Transverse colon (tissue), 4 donors: ENCODE measurements around the gene FIBCD1. TPM values are rescaled to one million over a fixed set of nuclear protein-coding genes. Genes with fewer than 3 reads are reported as not detected.

Experiments used
- DNase-seq: peaks from one replicate; pipeline ENCODE4 v3.0.0-alpha.2; 2019
- H3K27ac ChIP-seq, 4 donors: fragments of 200-600 bp; sonication (generic); 2 replicates each; pipeline ENCODE4 v1.5.1; 2016 to 2018; ENCODE audit warnings: inconsistent platforms in 4 of 4
- H3K27me3 ChIP-seq: fragments of 200-600 bp; sonication (generic); 2 replicates; pipeline ENCODE4 v1.5.1; 2017; ENCODE audit warnings: inconsistent platforms
- H3K36me3 ChIP-seq, 4 donors: fragments of 200-600 bp; sonication (generic); 2 replicates each; pipeline ENCODE4 v1.5.1; 2017 to 2019; ENCODE audit warnings: inconsistent platforms in 4 of 4
- H3K4me1 ChIP-seq, 4 donors: fragments of 200-600 bp; sonication (generic); 2 replicates each; pipeline ENCODE4 v1.5.1; 2017 to 2020; ENCODE audit warnings: inconsistent platforms in 4 of 4
- H3K4me3 ChIP-seq, 4 donors: fragments of 200-600 bp; sonication (generic); 1 replicate in 1 of 4; 2 replicates in 3 of 4; pipeline versions ENCODE4 v1.5.1 to v1.6.1; 2017 to 2019; ENCODE audit warnings: inconsistent platforms in 4 of 4
- H3K9me3 ChIP-seq, 2 donors: fragments of 200-600 bp; sonication (generic); 2 replicates each; pipeline ENCODE4 v1.5.1; 2017 to 2019; ENCODE audit warnings: inconsistent platforms in 2 of 2
- EP300 ChIP-seq: sonication (generic); formaldehyde crosslinking; IDR thresholded peaks from one replicate; pipeline ENCODE4 v1.6.1; 2017; ENCODE audit warnings: antibody characterized with exemption, low read depth
- POLR2A ChIP-seq: fragments of 450-650 bp; IDR thresholded peaks from one replicate; pipeline ENCODE4 v1.6.1; 2016; ENCODE audit warnings: antibody characterized with exemption, mild to moderate bottlenecking, moderate library complexity
- POLR2AphosphoS5 ChIP-seq, 3 donors: sonication (generic); formaldehyde crosslinking; IDR thresholded peaks; one replicate each; pipeline ENCODE4 v1.6.1; 2016; ENCODE audit warnings: antibody characterized with exemption in 3 of 3
- WGBS, 2 donors: methylation state at CpG; one replicate each; pipeline ENCODE4 v1.1.5; 2018; ENCODE audit warnings: low coverage in 1 of 2; 5-methylcytosine and 5-hydroxymethylcytosine counted together
- in situ Hi-C, 4 donors: fragments of 200-750 bp; cut with MboI; loops; one replicate each; pipeline versions ENCODE4 v1.15.0 to v1.15.1; 2017; ENCODE audit warnings: low sequenced_read_pairs in 3 of 4, low pct_ligation_motif_present in 1 of 4, low pct_unique_long_range_greater_than_20kb in 1 of 4
- intact Hi-C: fragments of 100-400 bp; cut with DNase I; formaldehyde crosslinking; loops from one replicate; pipeline ENCODE4 v1.15.1; 2023; ENCODE audit warnings: low total_unique reads
- total RNA-seq, 4 donors: library from RNA; depleted of rRNA; stranded (reverse); fragments of >200 nt; gene quantifications; one replicate each; pipeline ENCODE4 v1.1.0, GENCODE V29; 2016
- TF ChIP-seq, protein P1 (sequence below), 5 experiments: fragments of 200-600 bp in 3 of 5; fragments of 450-650 bp in 2 of 5; sonication (generic) in 3 of 5; IDR thresholded peaks; 1 replicate in 2 of 5; 2 replicates in 3 of 5; pipeline ENCODE4 v1.5.1; 2016 to 2017; ENCODE audit warnings: antibody characterized with exemption in 5 of 5, inconsistent platforms in 3 of 5, mild to moderate bottlenecking in 2 of 5, moderate library complexity in 1 of 5

Gene FIBCD1
- total RNA-seq, 4 donors from 2014 or later = 1.6 to 54.7 (median 3.3) TPM; not detected in 1

DNA sequence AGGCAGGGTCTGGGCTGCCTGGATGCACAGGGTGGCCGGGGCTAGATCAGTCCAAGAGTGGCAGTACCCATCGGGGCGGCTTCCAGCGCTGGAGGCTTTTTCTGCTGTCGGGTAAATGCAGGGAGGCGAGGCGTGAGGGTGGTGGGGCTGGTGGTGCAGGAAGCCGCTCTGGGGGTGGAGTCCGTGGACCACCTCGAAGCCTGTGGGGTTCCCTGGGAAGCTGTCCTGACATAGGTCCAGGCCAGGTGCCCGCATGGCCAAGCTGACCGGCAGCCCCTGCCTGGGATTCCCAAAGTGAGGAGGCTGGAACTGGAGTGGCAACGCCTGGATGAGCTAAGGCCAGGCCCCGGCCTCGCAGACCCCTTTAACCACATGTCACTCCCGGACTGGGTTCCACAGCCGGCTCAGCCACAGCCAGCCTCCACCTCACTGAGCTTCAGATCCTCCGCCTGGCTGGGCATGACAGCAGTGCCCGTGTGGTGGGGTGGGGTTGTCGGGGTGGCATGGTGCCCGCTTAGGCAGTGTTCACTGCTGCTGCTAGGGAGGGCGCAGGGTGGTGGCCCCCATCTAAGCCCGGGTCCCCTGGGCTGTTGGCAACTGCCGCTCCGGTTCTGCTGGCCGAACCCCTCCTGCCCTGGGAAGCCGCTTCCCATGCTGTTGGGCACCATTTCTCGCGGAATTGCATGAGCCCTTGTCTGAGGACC is 41.0 kb downstream of the FIBCD1 start:
- Histone ChIP-seq H3K4me3 (no peak overlapping the region), H3K27me3 (peaks cover 33% of the 10 kb centered on the region), H3K9me3 (no peaks in the 10 kb centered on the region), H3K27ac (peak overlapping the region in 2 of 4 donors; percentile 6 to 28), H3K36me3 (no peaks in the 10 kb centered on the region), H3K4me1 (peaks cover 10 to 19% (median 13%) of the 10 kb centered on the region in 4 donors)
- intact Hi-C loops = no loop called here
- in situ Hi-C loops = no loop called here
- 62% methylated on average over 13 of the region's 29 CpGs; no CpG with 5 or more reads in 1 of the 2 donors for WGBS, 2 donors
- peak in 1 of 3 donors; percentile 4 for TF ChIP-seq POLR2AphosphoS5 (IDR thresholded peaks at IDR 0.05)
- TF ChIP-seq EP300 = no peak
- peak; percentile 28 for DNase-seq

DNA sequence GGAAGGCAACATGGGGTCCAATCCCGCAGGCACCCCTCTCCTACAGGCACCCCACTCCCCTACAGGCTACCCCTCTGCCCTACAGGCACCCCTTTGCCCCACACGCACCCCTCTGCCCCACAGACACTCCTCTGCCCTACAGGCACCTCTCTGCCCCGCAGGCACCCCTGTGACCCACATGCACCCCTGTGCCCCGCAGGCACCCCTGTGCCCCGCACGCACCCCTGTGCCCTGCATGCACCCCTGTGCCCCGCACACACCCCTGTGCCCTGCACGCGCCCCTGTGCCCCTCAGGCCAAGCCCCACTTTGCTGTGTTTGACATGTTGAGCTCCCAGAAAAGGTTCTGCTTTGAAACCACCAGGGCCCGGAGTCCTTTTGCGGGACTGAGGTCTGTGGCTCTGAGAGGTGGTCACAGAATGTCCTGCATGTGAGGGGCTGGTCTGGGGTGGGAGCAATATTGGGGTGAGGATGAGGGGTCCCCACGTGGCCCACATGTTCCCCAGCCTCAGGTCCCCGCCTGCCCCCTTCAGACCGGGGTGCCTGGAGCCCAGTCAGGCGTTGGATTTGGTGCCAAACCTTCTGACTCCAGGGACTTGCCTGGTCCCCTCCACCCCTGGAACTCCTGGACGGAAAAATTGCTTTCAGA is 41.8 kb downstream of the FIBCD1 start:
- TF ChIP-seq POLR2A (no peak), EP300 (no peak), POLR2AphosphoS5 (IDR thresholded peaks at IDR 0.05) (no peak)
- TF ChIP-seq, protein P1, sequence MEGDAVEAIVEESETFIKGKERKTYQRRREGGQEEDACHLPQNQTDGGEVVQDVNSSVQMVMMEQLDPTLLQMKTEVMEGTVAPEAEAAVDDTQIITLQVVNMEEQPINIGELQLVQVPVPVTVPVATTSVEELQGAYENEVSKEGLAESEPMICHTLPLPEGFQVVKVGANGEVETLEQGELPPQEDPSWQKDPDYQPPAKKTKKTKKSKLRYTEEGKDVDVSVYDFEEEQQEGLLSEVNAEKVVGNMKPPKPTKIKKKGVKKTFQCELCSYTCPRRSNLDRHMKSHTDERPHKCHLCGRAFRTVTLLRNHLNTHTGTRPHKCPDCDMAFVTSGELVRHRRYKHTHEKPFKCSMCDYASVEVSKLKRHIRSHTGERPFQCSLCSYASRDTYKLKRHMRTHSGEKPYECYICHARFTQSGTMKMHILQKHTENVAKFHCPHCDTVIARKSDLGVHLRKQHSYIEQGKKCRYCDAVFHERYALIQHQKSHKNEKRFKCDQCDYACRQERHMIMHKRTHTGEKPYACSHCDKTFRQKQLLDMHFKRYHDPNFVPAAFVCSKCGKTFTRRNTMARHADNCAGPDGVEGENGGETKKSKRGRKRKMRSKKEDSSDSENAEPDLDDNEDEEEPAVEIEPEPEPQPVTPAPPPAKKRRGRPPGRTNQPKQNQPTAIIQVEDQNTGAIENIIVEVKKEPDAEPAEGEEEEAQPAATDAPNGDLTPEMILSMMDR (IDR thresholded peaks at IDR 0.05) = no peak

DNA sequence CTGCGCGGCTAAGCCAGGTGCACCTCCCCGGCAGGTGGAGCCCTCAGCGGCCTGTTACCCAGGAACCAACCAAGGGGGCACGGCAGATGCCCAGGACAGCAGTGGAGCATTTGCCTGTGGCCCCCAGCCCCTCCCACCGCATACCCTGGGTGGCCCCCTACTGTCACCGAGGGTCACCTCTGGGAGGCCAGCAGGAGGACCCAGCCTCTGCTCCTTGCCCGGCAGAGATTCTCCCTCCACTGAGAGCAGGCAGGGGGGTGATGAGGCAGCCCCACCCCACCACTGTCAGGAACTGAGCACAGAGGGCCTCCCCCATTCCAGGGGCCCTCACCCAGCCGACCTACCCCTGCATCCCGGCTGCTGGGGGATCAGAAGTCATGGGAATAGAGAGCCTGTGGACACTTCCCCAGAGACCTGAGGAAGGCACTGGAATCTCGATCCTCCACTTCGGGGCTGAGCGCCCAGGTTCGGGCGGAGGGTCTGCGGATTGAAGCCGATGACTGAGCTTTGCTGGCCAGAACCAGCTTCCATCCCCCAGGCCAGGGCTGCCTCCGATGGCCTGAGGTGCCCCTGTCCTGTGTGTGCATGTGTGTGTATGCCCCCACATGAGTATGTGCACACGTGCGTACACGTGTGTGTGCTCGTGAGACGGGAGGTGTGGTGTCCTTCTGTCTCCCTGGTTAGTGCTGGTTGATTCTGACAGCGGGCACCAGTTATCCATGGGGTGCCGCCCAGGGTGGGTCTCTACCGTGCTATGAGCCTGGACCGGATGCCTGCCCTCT is 42.6 kb downstream of the FIBCD1 start, which contains the start of gene QRFP:
QRFP (minus strand) TSS at position 580 of the 782 bp plus-strand sequence. CDS start 2,974 bp downstream, outside the sequence.
- DNase-seq = no peak
- Histone ChIP-seq H3K27me3 (peaks cover 30% of the 10 kb centered on the region), H3K4me1 (peaks cover 10 to 19% (median 13%) of the 10 kb centered on the region in 4 donors), H3K9me3 (no peaks in the 10 kb centered on the region), H3K36me3 (no peaks in the 10 kb centered on the region), H3K27ac (peak within 1 kb of the TSS in 1 of 4 donors; percentile 5), H3K4me3 (no peak within 1 kb of the TSS)
- intact Hi-C loops (no loop called here), in situ Hi-C loops (no loop called here)
- WGBS, 2 donors = 72% methylated on average over 20 of the region's 27 CpGs; no CpG with 5 or more reads in 1 of the 2 donors
- peak in 1 of 3 donors; percentile 13 for TF ChIP-seq POLR2AphosphoS5 (IDR thresholded peaks at IDR 0.05)
- TF ChIP-seq, protein P1 (IDR thresholded peaks at IDR 0.05) = peak in 1 of 5 experiments; percentile 16
- no peak for TF ChIP-seq EP300

More for the DNA sequence above, 41.8 kb downstream of the FIBCD1 start:
- peaks cover 30% of the 10 kb centered on the region for H3K27me3 ChIP-seq
- H3K4me1 ChIP-seq = peaks cover 10 to 19% (median 13%) of the 10 kb centered on the region in 4 donors
- H3K9me3 ChIP-seq = no peaks in the 10 kb centered on the region
- WGBS, 2 donors = 71 to 75% methylated on average over 3 to 14 of the region's 16 CpGs
- in situ Hi-C loops = no loop called here
- H3K36me3 ChIP-seq = no peaks in the 10 kb centered on the region
- no peak for DNase-seq
- no peak overlapping the region for H3K27ac ChIP-seq
- intact Hi-C loops = no loop called here
- H3K4me3 ChIP-seq = no peak overlapping the region

DNA sequence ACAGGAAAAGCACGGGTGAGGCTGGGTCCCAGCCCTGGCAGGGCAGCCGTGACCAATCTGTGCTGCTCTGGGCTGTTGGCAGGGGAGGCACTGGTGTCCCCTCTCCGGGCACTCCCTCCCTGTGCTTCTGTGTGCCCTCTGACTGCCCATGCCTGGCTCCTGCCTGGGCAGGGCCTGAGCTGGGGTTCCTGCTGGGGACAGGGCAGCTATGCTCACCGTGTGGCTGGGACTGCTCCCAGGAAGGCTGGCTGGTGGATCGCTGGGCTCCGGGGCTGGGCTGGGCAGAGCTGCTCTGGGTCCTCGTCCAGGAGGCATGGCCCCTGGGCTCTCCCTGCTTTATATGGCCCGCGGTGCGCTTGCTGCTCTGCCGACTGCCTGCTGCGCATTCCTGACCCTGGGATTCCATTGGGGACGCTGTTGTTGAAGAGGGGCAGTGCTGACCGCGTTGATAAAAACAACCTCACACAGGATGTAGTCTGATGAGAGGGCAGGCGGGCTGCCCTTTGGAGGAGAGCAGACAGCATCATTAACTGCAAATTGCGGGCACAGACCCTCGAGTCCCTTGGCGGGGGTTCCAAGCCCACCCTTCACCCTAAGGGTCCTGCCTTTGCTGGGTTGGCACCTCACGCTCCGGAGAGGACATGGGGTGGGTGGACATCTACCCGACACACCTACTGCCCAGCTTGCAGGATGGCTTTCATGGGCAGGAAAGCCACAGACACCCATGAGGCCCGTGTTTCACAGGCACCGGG is 43.4 kb downstream of the FIBCD1 start:
- no peak for DNase-seq
- in situ Hi-C loops (no loop called here), intact Hi-C loops (no loop called here)
- Histone ChIP-seq H3K9me3 (no peaks in the 10 kb centered on the region), H3K36me3 (peaks cover 0 to under 1% (median 0%) of the 10 kb centered on the region in 4 donors), H3K27ac (peak overlapping the region in 1 of 4 donors; percentile 5), H3K4me3 (no peak overlapping the region), H3K27me3 (peaks cover 24% of the 10 kb centered on the region), H3K4me1 (peaks cover 10 to 19% (median 13%) of the 10 kb centered on the region in 4 donors)
- TF ChIP-seq, protein P1 (IDR thresholded peaks at IDR 0.05) = no peak
- TF ChIP-seq EP300 (no peak), POLR2AphosphoS5 (IDR thresholded peaks at IDR 0.05) (no peak), POLR2A (no peak)
- WGBS, 2 donors = 66% methylated on average over 24 of the region's 24 CpGs; no CpG with 5 or more reads in 1 of the 2 donors
